ENCODE data around the gene DMAC2L. TPM values are rescaled to one million over a fixed set of nuclear protein-coding genes. Genes with fewer than 3 reads are reported as not detected.

Gene DMAC2L
- total RNA-seq, 6 experiments from 2014 or later = 10.6 to 14.5 (median 12.1) TPM

GRCh38 chr14:50335989-50336824 lies 24.1 kb downstream of the DMAC2L start:
- H3K36me3 Mint-ChIP-seq (ENCODE audit: low read depth) = no peaks in the 10 kb centered on the region
- H3K4me1 Mint-ChIP-seq (ENCODE audit: low read depth) = peaks cover 34% of the 10 kb centered on the region
- H3K4me3 Mint-ChIP-seq = peak overlapping the region; percentile 57
- H3K9me3 Mint-ChIP-seq = no peaks in the 10 kb centered on the region
- peak overlapping the region; percentile 70 for H3K27ac Mint-ChIP-seq
- DNase-seq = no peak
- TF ChIP-seq CTCF (IDR thresholded peaks at IDR 0.05) = no peak
- H3K27me3 Mint-ChIP-seq (ENCODE audit: insufficient read depth) = no peaks in the 10 kb centered on the region; the same call in 1 of the 2 replicates

- H3K27me3 Mint-ChIP-seq (ENCODE audit: insufficient read depth) = no peaks in the 10 kb centered on the region; the same call in 1 of the 2 replicates
- H3K4me3 Mint-ChIP-seq = no peak overlapping the region
- H3K36me3 Mint-ChIP-seq (ENCODE audit: low read depth) = no peaks in the 10 kb centered on the region
- no peak for DNase-seq
- TF ChIP-seq CTCF (IDR thresholded peaks at IDR 0.05) = no peak
- peaks cover 38% of the 10 kb centered on the region for H3K4me1 Mint-ChIP-seq (ENCODE audit: low read depth)
- H3K9me3 Mint-ChIP-seq = no peaks in the 10 kb centered on the region
- H3K27ac Mint-ChIP-seq = no peak overlapping the region
Measured at GRCh38 chr14:50338587-50338986, 26.5 kb downstream of the DMAC2L start.

- Mint-ChIP-seq H3K27ac (no peak overlapping the region), H3K36me3 (ENCODE audit: low read depth) (no peaks in the 10 kb centered on the region), H3K4me3 (no peak overlapping the region), H3K9me3 (no peaks in the 10 kb centered on the region), H3K27me3 (ENCODE audit: insufficient read depth) (no peaks in the 10 kb centered on the region; the same call in 1 of the 2 replicates), H3K4me1 (ENCODE audit: low read depth) (peaks cover 45% of the 10 kb centered on the region)
- TF ChIP-seq CTCF (IDR thresholded peaks at IDR 0.05) = no peak
- no peak for DNase-seq
Measured at GRCh38 chr14:50339178-50339804, 27.2 kb downstream of the DMAC2L start.

- TF ChIP-seq CTCF (IDR thresholded peaks at IDR 0.05) = no peak
- Mint-ChIP-seq H3K36me3 (ENCODE audit: low read depth) (no peaks in the 10 kb centered on the region), H3K4me3 (no peak overlapping the region), H3K9me3 (no peaks in the 10 kb centered on the region), H3K27me3 (ENCODE audit: insufficient read depth) (no peaks in the 10 kb centered on the region; the same call in 1 of the 2 replicates), H3K27ac (no peak overlapping the region), H3K4me1 (ENCODE audit: low read depth) (peaks cover 53% of the 10 kb centered on the region)
- DNase-seq = no peak
Measured at GRCh38 chr14:50340045-50340444, 27.9 kb downstream of the DMAC2L start.

GRCh38 chr14:50340963-50341362 lies 28.8 kb downstream of the DMAC2L start:
- TF ChIP-seq CTCF (IDR thresholded peaks at IDR 0.05) = peak; percentile 53
- no peaks in the 10 kb centered on the region for H3K36me3 Mint-ChIP-seq (ENCODE audit: low read depth)
- peak overlapping the region; percentile 4; the same call in 1 of the 2 replicates for H3K4me3 Mint-ChIP-seq
- no peak for DNase-seq
- no peaks in the 10 kb centered on the region; the same call in 1 of the 2 replicates for H3K27me3 Mint-ChIP-seq (ENCODE audit: insufficient read depth)
- H3K9me3 Mint-ChIP-seq = no peaks in the 10 kb centered on the region
- H3K27ac Mint-ChIP-seq = no peak overlapping the region
- H3K4me1 Mint-ChIP-seq (ENCODE audit: low read depth) = peaks cover 54% of the 10 kb centered on the region

Data from HFFc6 (cell line).